GM10847 (cell line): ENCODE measurements around the gene LRRC3.

Source experiments
- POLR2A ChIP-seq: IDR thresholded peaks from 2 replicates; pipeline ENCODE4 v1.6.1; 2011; ENCODE audit not compliant: insufficient read length; ENCODE audit errors: extremely low read depth

The LRRC3 gene

GRCh38 chr21:44456915-44457736 lies 1.8 kb downstream of the LRRC3 start:
- no peak for TF ChIP-seq POLR2A

- TF ChIP-seq POLR2A = no peak
Measured at GRCh38 chr21:44458971-44459711, 3.8 kb downstream of the LRRC3 start.

- no peak for TF ChIP-seq POLR2A
Measured at GRCh38 chr21:44459712-44460440, 4.6 kb downstream of the LRRC3 start.

- no peak for TF ChIP-seq POLR2A
Measured at GRCh38 chr21:44460441-44460755, 5.1 kb downstream of the LRRC3 start.

GRCh38 chr21:44461005-44461404 lies 5.7 kb downstream of the LRRC3 start:
- TF ChIP-seq POLR2A = no peak

- no peak for TF ChIP-seq POLR2A
Measured at GRCh38 chr21:44461464-44462001, 6.2 kb downstream of the LRRC3 start.

- TF ChIP-seq POLR2A = no peak
Measured at GRCh38 chr21:44462086-44462833, 7.0 kb downstream of the LRRC3 start.

GRCh38 chr21:44462834-44463200 lies 7.5 kb downstream of the LRRC3 start:
- no peak for TF ChIP-seq POLR2A

GRCh38 chr21:44463724-44464123 lies 8.4 kb downstream of the LRRC3 start:
- TF ChIP-seq POLR2A = no peak

GRCh38 chr21:44464351-44464750 lies 9.0 kb downstream of the LRRC3 start:
- no peak for TF ChIP-seq POLR2A

- TF ChIP-seq POLR2A = no peak
Measured at GRCh38 chr21:44466351-44466954, 11.1 kb downstream of the LRRC3 start.

- TF ChIP-seq POLR2A = no peak
Measured at GRCh38 chr21:44466996-44467858, 11.9 kb downstream of the LRRC3 start.

- no peak for TF ChIP-seq POLR2A
Measured at GRCh38 chr21:44467859-44468195, 12.5 kb downstream of the LRRC3 start.

- TF ChIP-seq POLR2A = no peak
Measured at GRCh38 chr21:44471341-44471740, 16.0 kb downstream of the LRRC3 start.
